ENCODE results near the gene GOLGA2.
"Not testable (repeated sequence)": the region's sequence is repeated elsewhere in the genome, so short reads cannot be mapped to it uniquely, and the experiment has no call there.

Gene GOLGA2

GRCh38 chr9:128242124-128242523 is 33.7 kb downstream of the GOLGA2 start:
- no peak for DNase-seq

GRCh38 chr9:128233817-128234406 is 41.9 kb downstream of the GOLGA2 start:
- no peak for DNase-seq

GRCh38 chr9:128232528-128233428 is 43.0 kb downstream of the GOLGA2 start:
- no peak for DNase-seq

- DNase-seq = no peak
Measured at GRCh38 chr9:128231638-128232527, 43.9 kb downstream of the GOLGA2 start.

GRCh38 chr9:128230897-128231296 is 44.9 kb downstream of the GOLGA2 start:
- DNase-seq = not testable (repeated sequence)

- DNase-seq = no peak
Measured at GRCh38 chr9:128226412-128226801, 49.4 kb downstream of the GOLGA2 start.

- no peak for DNase-seq
Measured at GRCh38 chr9:128225770-128226411, 49.9 kb downstream of the GOLGA2 start.

GRCh38 chr9:128224877-128225276 is 50.9 kb downstream of the GOLGA2 start:
- no peak for DNase-seq

GRCh38 chr9:128222880-128223670 is 52.7 kb downstream of the GOLGA2 start:
- no peak for DNase-seq

GRCh38 chr9:128222026-128222425 is 53.8 kb downstream of the GOLGA2 start:
- DNase-seq = no peak

GRCh38 chr9:128219831-128220230 is 56.0 kb downstream of the GOLGA2 start:
- no peak for DNase-seq

- peak; percentile 83 for DNase-seq
Measured at GRCh38 chr9:128218518-128219389, 57.1 kb downstream of the GOLGA2 start.

GRCh38 chr9:128218172-128218517 is 57.7 kb downstream of the GOLGA2 start:
- no peak for DNase-seq

- no peak for DNase-seq
Measured at GRCh38 chr9:128216781-128217553, 58.8 kb downstream of the GOLGA2 start.

- DNase-seq = no peak
Measured at GRCh38 chr9:128215491-128216409, 60.1 kb downstream of the GOLGA2 start.

GRCh38 chr9:128214571-128215490 is 61.0 kb downstream of the GOLGA2 start:
- no peak for DNase-seq

GRCh38 chr9:128213746-128214497 is 61.9 kb downstream of the GOLGA2 start:
- no peak for DNase-seq

Measured in central memory CD4-positive, alpha-beta T cell (primary cell).